Gastrocnemius medialis (tissue), 4 donors: ENCODE results near the gene WDFY4. TPM values are rescaled to one million over a fixed set of nuclear protein-coding genes. Genes with fewer than 3 reads are reported as not detected.

ENCODE experiments used
- ATAC-seq, 2 donors: fragments of 150-250 bp; one replicate each; pipeline ENCODE4 v1.9.1; 2016
- DNase-seq, 2 donors: peaks; one replicate each; pipeline ENCODE4 v3.0.0-alpha.2; 2019
- H3K27ac ChIP-seq, 4 donors: fragments of 200-600 bp; sonication (generic); 1 replicate in 1 of 4; 2 replicates in 3 of 4; pipeline ENCODE4 v1.5.1; 2016 to 2018; ENCODE audit warnings: mild to moderate bottlenecking in 2 of 4, moderate library complexity in 1 of 4
- H3K27me3 ChIP-seq, 3 donors: fragments of 200-600 bp; sonication (generic) in 2 of 3; 1 replicate in 1 of 3; 2 replicates in 2 of 3; pipeline versions ENCODE4 v1.5.1 to v1.6.0; 2016 to 2019; ENCODE audit warnings: mild to moderate bottlenecking in 1 of 3, moderate library complexity in 1 of 3
- H3K36me3 ChIP-seq, 2 donors: fragments of 200-600 bp; sonication (generic) in 1 of 2; one replicate each; pipeline ENCODE4 v1.5.1; 2017 to 2018
- H3K4me1 ChIP-seq, 2 donors: fragments of 200-600 bp; sonication (generic) in 1 of 2; one replicate each; pipeline ENCODE4 v1.5.1; 2016 to 2017; ENCODE audit warnings: mild to moderate bottlenecking in 2 of 2
- H3K4me3 ChIP-seq, 4 donors: fragments of 200-600 bp; sonication (generic) in 3 of 4; 1 replicate in 1 of 4; 2 replicates in 3 of 4; pipeline ENCODE4 v1.5.1; 2016 to 2019; ENCODE audit warnings: mild to moderate bottlenecking in 2 of 4
- H3K9me3 ChIP-seq, 3 donors: fragments of 200-600 bp; sonication (generic) in 2 of 3; 1 replicate in 1 of 3; 2 replicates in 2 of 3; pipeline ENCODE4 v1.5.1; 2016 to 2019
- POLR2A ChIP-seq, 2 donors: fragments of 450-650 bp; IDR thresholded peaks; one replicate each; pipeline ENCODE4 v1.6.1; 2017; ENCODE audit warnings: antibody characterized with exemption in 2 of 2, mild to moderate bottlenecking in 2 of 2, moderate library complexity in 2 of 2
- in situ Hi-C, 4 donors: fragments of 200-750 bp; cut with MboI; loops; one replicate each; pipeline versions ENCODE4 v1.15.0 to v1.8.0; 2017; ENCODE audit warnings: low sequenced_read_pairs in 4 of 4
- intact Hi-C: fragments of 100-400 bp; cut with DNase I; formaldehyde crosslinking; loops from one replicate; pipeline ENCODE4 v1.15.1; 2023; ENCODE audit warnings: low total_unique reads
- total RNA-seq, 4 donors: library from RNA; depleted of rRNA; stranded (reverse); fragments of >200 nt; gene quantifications; one replicate each; pipeline versions ENCODE4 v1.1.0 to v1.2.3, GENCODE V29; 2016
- TF ChIP-seq, protein P1 (sequence below), 5 experiments: fragments of 450-650 bp in 3 of 5; fragments of 200-600 bp in 2 of 5; sonication (generic) in 2 of 5; IDR thresholded peaks in 4 of 5; conservative IDR thresholded peaks in 1 of 5; 1 replicate in 4 of 5; 2 replicates in 1 of 5; pipeline ENCODE4 v1.5.1; 2016 to 2019; ENCODE audit warnings: antibody characterized with exemption in 5 of 5, mild to moderate bottlenecking in 3 of 5, moderate library complexity in 3 of 5

The WDFY4 gene
- total RNA-seq, 4 donors from 2014 or later, result 0.29 to 0.94 (median 0.59) TPM

DNA sequence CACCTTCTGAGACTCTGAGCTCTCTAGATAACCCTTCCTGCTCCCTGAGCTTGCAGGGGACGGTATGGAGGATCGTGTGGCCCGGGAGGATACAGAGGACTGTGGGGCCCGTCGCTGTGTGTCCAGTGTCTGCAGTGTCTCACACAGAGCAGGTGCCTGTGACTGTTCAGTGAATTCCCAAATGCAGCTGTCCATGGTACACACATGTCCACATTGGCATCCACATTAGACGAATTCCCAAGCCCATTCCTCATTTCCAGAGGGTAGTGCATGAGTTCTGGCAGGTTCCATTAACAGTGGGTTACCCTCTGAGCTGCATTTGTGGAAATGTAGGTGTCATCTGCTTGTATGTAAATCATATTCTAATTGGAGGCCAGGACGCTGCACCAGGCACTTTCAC, 39.5 kb downstream of the WDFY4 start:
- ATAC-seq, result no peak
- no peaks in the 10 kb centered on the region for H3K9me3 ChIP-seq
- TF ChIP-seq POLR2A (IDR thresholded peaks at IDR 0.05), result no peak
- TF ChIP-seq, protein P1, sequence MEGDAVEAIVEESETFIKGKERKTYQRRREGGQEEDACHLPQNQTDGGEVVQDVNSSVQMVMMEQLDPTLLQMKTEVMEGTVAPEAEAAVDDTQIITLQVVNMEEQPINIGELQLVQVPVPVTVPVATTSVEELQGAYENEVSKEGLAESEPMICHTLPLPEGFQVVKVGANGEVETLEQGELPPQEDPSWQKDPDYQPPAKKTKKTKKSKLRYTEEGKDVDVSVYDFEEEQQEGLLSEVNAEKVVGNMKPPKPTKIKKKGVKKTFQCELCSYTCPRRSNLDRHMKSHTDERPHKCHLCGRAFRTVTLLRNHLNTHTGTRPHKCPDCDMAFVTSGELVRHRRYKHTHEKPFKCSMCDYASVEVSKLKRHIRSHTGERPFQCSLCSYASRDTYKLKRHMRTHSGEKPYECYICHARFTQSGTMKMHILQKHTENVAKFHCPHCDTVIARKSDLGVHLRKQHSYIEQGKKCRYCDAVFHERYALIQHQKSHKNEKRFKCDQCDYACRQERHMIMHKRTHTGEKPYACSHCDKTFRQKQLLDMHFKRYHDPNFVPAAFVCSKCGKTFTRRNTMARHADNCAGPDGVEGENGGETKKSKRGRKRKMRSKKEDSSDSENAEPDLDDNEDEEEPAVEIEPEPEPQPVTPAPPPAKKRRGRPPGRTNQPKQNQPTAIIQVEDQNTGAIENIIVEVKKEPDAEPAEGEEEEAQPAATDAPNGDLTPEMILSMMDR (IDR thresholded peaks at IDR 0.05 in 4 of 5, conservative IDR thresholded peaks at IDR 0.05 in 1 of 5), result no peak
- no peak overlapping the region for H3K4me3 ChIP-seq
- intact Hi-C loops, result no loop called here
- in situ Hi-C loops, result no loop called here
- H3K27ac ChIP-seq, result no peak overlapping the region
- H3K36me3 ChIP-seq, result no peaks in the 10 kb centered on the region
- H3K4me1 ChIP-seq, result no peaks in the 10 kb centered on the region
- no peak for DNase-seq
- no peaks in the 10 kb centered on the region for H3K27me3 ChIP-seq

DNA sequence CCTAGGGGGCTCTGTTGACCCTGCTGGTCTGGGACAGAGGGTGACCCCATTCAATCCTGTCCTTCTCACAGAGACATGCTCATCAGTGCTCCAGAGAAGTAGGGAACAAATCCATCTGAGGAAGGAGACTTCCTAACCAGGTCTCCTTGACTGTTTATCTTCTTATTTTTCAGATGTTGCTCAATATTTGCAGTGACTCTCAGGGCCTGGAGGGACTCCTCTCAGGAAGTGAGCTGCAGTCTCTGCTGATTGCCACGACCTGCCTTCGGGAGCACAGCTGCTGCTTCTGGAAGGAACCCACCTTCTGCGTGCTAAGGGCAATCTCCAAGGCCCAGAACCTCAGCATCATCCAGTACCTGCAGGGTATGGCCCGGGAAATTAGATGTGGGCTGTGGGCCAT, 41.0 kb downstream of the WDFY4 start:
- Histone ChIP-seq H3K36me3 (no peaks in the 10 kb centered on the region), H3K27ac (no peak overlapping the region), H3K27me3 (no peaks in the 10 kb centered on the region), H3K4me3 (no peak overlapping the region), H3K9me3 (no peaks in the 10 kb centered on the region), H3K4me1 (no peaks in the 10 kb centered on the region)
- ATAC-seq (no peak), DNase-seq (no peak)
- no peak for TF ChIP-seq POLR2A (IDR thresholded peaks at IDR 0.05)
- TF ChIP-seq, protein P1 (IDR thresholded peaks at IDR 0.05 in 4 of 5, conservative IDR thresholded peaks at IDR 0.05 in 1 of 5), result no peak
- in situ Hi-C loops, result no loop called here
- intact Hi-C loops, result loop anchor here (5.0 kb wide), 1 partner anchor 847 kb away; no protein-coding TSS in a partner anchor

DNA sequence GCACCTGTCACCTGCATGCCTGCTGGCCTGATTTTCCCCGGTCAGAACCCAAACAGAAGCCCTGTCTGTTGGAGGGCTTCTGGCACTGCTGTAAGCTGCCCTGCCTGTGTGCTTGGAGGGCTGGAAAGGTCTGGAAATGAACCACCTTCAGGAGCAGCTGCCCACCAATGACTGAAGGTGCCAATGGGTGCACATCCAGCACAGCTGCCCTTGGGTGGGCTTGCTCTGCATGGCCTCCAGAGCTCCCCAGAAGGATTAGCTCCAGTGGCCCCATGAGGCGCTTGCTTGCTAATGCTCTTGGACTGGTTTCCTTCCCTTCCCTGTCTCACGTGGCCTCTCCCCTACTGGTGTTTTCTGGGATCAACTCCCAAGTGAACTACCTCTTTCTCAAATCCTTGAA, 43.2 kb downstream of the WDFY4 start:
- H3K27me3 ChIP-seq, result no peaks in the 10 kb centered on the region
- no peak overlapping the region for H3K4me3 ChIP-seq
- intact Hi-C loops (loop anchor here (5.0 kb wide), 1 partner anchor 844 kb away; no protein-coding TSS in a partner anchor), in situ Hi-C loops (no loop called here)
- no peak overlapping the region for H3K27ac ChIP-seq
- ATAC-seq (no peak), DNase-seq (no peak)
- H3K9me3 ChIP-seq, result no peaks in the 10 kb centered on the region
- no peaks in the 10 kb centered on the region for H3K4me1 ChIP-seq
- no peaks in the 10 kb centered on the region for H3K36me3 ChIP-seq
- TF ChIP-seq, protein P1 (IDR thresholded peaks at IDR 0.05 in 4 of 5, conservative IDR thresholded peaks at IDR 0.05 in 1 of 5), result no peak

DNA sequence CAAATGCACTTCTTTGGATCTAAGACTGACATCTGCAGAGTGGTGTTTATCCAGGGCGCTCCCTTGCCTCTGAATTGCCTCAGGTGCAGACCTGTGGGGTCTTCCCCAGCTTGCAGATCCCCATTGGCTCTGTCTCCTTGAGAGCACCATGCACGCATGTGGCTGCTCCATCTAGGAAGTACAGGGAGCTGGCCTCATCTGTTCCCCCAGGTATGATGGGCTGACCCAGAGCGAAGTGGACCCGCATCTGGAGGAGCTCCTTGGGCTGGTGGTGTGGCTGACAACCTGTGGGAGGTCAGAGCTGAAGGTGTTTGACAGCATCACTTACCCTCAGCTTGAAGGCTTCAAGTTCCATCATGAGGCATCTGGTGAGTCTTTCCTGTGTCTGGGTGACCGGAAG, 44.5 kb downstream of the WDFY4 start:
- DNase-seq (no peak), ATAC-seq (no peak)
- H3K4me1 ChIP-seq, result no peaks in the 10 kb centered on the region
- intact Hi-C loops, result loop anchor here (5.0 kb wide), 1 partner anchor 843 kb away; no protein-coding TSS in a partner anchor
- in situ Hi-C loops, result no loop called here
- no peaks in the 10 kb centered on the region for H3K9me3 ChIP-seq
- no peak overlapping the region for H3K4me3 ChIP-seq
- no peak for TF ChIP-seq POLR2A (IDR thresholded peaks at IDR 0.05)
- TF ChIP-seq, protein P1 (IDR thresholded peaks at IDR 0.05 in 4 of 5, conservative IDR thresholded peaks at IDR 0.05 in 1 of 5), result no peak
- H3K27ac ChIP-seq, result no peak overlapping the region
- H3K27me3 ChIP-seq, result no peaks in the 10 kb centered on the region
- H3K36me3 ChIP-seq, result no peaks in the 10 kb centered on the region

DNA sequence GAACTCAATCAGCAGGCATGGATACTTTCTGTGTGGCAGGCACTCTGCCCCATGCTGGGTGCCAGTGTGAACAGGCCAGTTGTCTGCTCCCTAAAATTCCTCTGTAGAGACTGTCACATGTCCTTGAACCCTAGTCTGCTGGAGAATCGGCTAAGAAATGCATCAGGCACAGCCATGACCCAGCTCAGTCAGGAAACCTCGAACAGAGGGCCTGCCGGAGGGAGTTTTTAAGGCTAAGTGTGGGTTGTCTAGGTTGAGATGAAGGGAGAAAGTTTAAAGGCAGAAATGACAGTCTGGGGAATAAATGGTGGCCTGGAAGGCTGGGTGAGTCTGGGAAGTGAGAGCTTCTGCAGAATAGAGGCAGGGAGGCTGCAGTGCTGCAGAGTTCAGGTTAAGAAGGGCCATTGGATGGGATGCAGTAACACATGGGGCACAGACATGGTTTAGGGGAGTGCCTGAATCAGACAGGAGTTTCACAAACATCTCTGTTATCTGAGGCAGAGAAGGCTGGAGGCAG, 45.3 kb downstream of the WDFY4 start:
- Histone ChIP-seq H3K9me3 (no peaks in the 10 kb centered on the region), H3K27me3 (no peaks in the 10 kb centered on the region), H3K36me3 (no peaks in the 10 kb centered on the region), H3K4me3 (no peak overlapping the region), H3K4me1 (no peaks in the 10 kb centered on the region), H3K27ac (no peak overlapping the region)
- ATAC-seq (no peak), DNase-seq (no peak)
- in situ Hi-C loops (no loop called here), intact Hi-C loops (loop anchor here (5.0 kb wide), 1 partner anchor 842 kb away; no protein-coding TSS in a partner anchor)
- no peak for TF ChIP-seq POLR2A (IDR thresholded peaks at IDR 0.05)
- TF ChIP-seq, protein P1 (IDR thresholded peaks at IDR 0.05 in 4 of 5, conservative IDR thresholded peaks at IDR 0.05 in 1 of 5), result no peak
